ENCODE measurements around the gene HOXA2. TPM values are rescaled to one million over a fixed set of nuclear protein-coding genes. Genes with fewer than 3 reads are reported as not detected.

Gene HOXA2
- total RNA-seq: 10 to 100 TPM in 1 of 4 donors, 1 to 10 TPM in 3; 4.7 to 24.8 (median 8.9) TPM

- H3K27ac ChIP-seq: peak within 1 kb of the TSS; percentile 56 to 93 (median 74)
- peak in 2 of 3 donors; percentile 66 to 75 for DNase-seq
- peak in 1 of 2 donors; percentile 24 for TF ChIP-seq POLR2A (IDR thresholded peaks at IDR 0.05)
- no peak for TF ChIP-seq CTCF (IDR thresholded peaks at IDR 0.05)
- H3K4me1 ChIP-seq: peaks cover 0 to 19% (median 1%) of the 10 kb centered on the region in 4 donors
- H3K27me3 ChIP-seq: no peaks in the 10 kb centered on the region
- no peaks in the 10 kb centered on the region for H3K9me3 ChIP-seq
- no peaks in the 10 kb centered on the region for H3K36me3 ChIP-seq
- peak within 1 kb of the TSS; percentile 21 to 66 (median 37) for H3K4me3 ChIP-seq
These were observed at the start of gene HOXA2 for GRCh38 chr7:27102581-27103442. Gene HOXA2 (minus strand): TSS chr7:27102683. CDS start chr7:27102500, 183 bp downstream.

- Histone ChIP-seq H3K27me3 (no peaks in the 10 kb centered on the region), H3K4me3 (peak overlapping the region; percentile 42 to 75 (median 54))
These were observed 49.0 kb upstream of the HOXA2 start for GRCh38 chr7:27151341-27151930.

GRCh38 chr7:27150568-27151340, 48.3 kb upstream of the HOXA2 start:
- peak; percentile 58 to 90 (median 89) for DNase-seq
- H3K4me1 ChIP-seq: peaks cover 0 to 60% (median 16%) of the 10 kb centered on the region in 4 donors
- no peaks in the 10 kb centered on the region for H3K9me3 ChIP-seq
- H3K27me3 ChIP-seq: no peaks in the 10 kb centered on the region
- TF ChIP-seq POLR2A (IDR thresholded peaks at IDR 0.05): peak; percentile 87 to 96
- TF ChIP-seq CTCF (IDR thresholded peaks at IDR 0.05): peak; percentile 59 to 96 (median 92)
- H3K27ac ChIP-seq: peak overlapping the region; percentile 71 to 96 (median 86)
- no peaks in the 10 kb centered on the region for H3K36me3 ChIP-seq
- peak overlapping the region; percentile 42 to 75 (median 54) for H3K4me3 ChIP-seq

More at GRCh38 chr7:27151341-27151930, 49.0 kb upstream of the HOXA2 start:
- Histone ChIP-seq H3K27ac (peak overlapping the region; percentile 71 to 96 (median 86)), H3K4me1 (peaks cover 0 to 58% (median 18%) of the 10 kb centered on the region in 4 donors), H3K36me3 (no peaks in the 10 kb centered on the region), H3K9me3 (no peaks in the 10 kb centered on the region)
- no peak for DNase-seq
- TF ChIP-seq CTCF (IDR thresholded peaks at IDR 0.05): no peak
- TF ChIP-seq POLR2A (IDR thresholded peaks at IDR 0.05): no peak

GRCh38 chr7:27149842-27150567, 47.5 kb upstream of the HOXA2 start:
- Histone ChIP-seq H3K27ac (peak overlapping the region; percentile 71 to 96 (median 86)), H3K27me3 (no peaks in the 10 kb centered on the region), H3K36me3 (peaks cover 0 to 5% (median 0%) of the 10 kb centered on the region in 3 donors), H3K9me3 (no peaks in the 10 kb centered on the region), H3K4me1 (peaks cover 0 to 54% (median 15%) of the 10 kb centered on the region in 4 donors), H3K4me3 (peak overlapping the region; percentile 42 to 75 (median 54))
- TF ChIP-seq CTCF (IDR thresholded peaks at IDR 0.05): peak in 1 of 6 experiments; percentile 24
- TF ChIP-seq POLR2A (IDR thresholded peaks at IDR 0.05): no peak
- DNase-seq: peak in 1 of 3 donors; percentile 53

Data from Peyer's patch (tissue), 4 donors.